ENCODE data around the gene CAPN7.

Gene CAPN7

GRCh38 chr3:15220661-15221060 lies 14.6 kb downstream of the CAPN7 start:
- no peak for DNase-seq (ENCODE audit: low read depth)
- no peak for TF ChIP-seq MYC (IDR thresholded peaks at IDR 0.05; ENCODE audit: low read depth, low read length)
- TF ChIP-seq POLR2A (IDR thresholded peaks at IDR 0.05; ENCODE audit: extremely low read depth, insufficient read length) = no peak
- no peak for TF ChIP-seq CTCF (IDR thresholded peaks at IDR 0.05; ENCODE audit: low read depth, low read length)
- TF ChIP-seq, protein P1, sequence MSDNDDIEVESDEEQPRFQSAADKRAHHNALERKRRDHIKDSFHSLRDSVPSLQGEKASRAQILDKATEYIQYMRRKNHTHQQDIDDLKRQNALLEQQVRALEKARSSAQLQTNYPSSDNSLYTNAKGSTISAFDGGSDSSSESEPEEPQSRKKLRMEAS (IDR thresholded peaks at IDR 0.05; ENCODE audit: low read depth, low read length) = no peak
- no peak overlapping the region for H3K4me3 ChIP-seq (ENCODE audit: low read depth, low read length)

GRCh38 chr3:15221574-15222217 lies 15.7 kb downstream of the CAPN7 start:
- DNase-seq (ENCODE audit: low read depth) = no peak

GRCh38 chr3:15223685-15224572 lies 17.9 kb downstream of the CAPN7 start:
- TF ChIP-seq, protein P1 (IDR thresholded peaks at IDR 0.05; ENCODE audit: low read depth, low read length) = no peak
- no peak overlapping the region for H3K4me3 ChIP-seq (ENCODE audit: low read depth, low read length)
- DNase-seq (ENCODE audit: low read depth) = no peak

More at GRCh38 chr3:15221574-15222217, 15.7 kb downstream of the CAPN7 start:
- H3K4me3 ChIP-seq (ENCODE audit: low read depth, low read length) = no peak overlapping the region
- TF ChIP-seq, protein P1 (IDR thresholded peaks at IDR 0.05; ENCODE audit: low read depth, low read length) = no peak
- TF ChIP-seq MYC (IDR thresholded peaks at IDR 0.05; ENCODE audit: low read depth, low read length) = no peak
- TF ChIP-seq CTCF (IDR thresholded peaks at IDR 0.05; ENCODE audit: low read depth, low read length) = no peak
- TF ChIP-seq POLR2A (IDR thresholded peaks at IDR 0.05; ENCODE audit: extremely low read depth, insufficient read length) = no peak

- no peak for DNase-seq (ENCODE audit: low read depth)
- no peak overlapping the region for H3K4me3 ChIP-seq (ENCODE audit: low read depth, low read length)
- TF ChIP-seq CTCF (IDR thresholded peaks at IDR 0.05; ENCODE audit: low read depth, low read length) = no peak
- no peak for TF ChIP-seq MYC (IDR thresholded peaks at IDR 0.05; ENCODE audit: low read depth, low read length)
Observed at GRCh38 chr3:15228147-15228546, 22.1 kb downstream of the CAPN7 start.

- TF ChIP-seq, protein P1 (IDR thresholded peaks at IDR 0.05; ENCODE audit: low read depth, low read length) = no peak
- TF ChIP-seq POLR2A (IDR thresholded peaks at IDR 0.05; ENCODE audit: extremely low read depth, insufficient read length) (no peak), MYC (IDR thresholded peaks at IDR 0.05; ENCODE audit: low read depth, low read length) (no peak), CTCF (IDR thresholded peaks at IDR 0.05; ENCODE audit: low read depth, low read length) (no peak)
- DNase-seq (ENCODE audit: low read depth) = no peak
- H3K4me3 ChIP-seq (ENCODE audit: low read depth, low read length) = no peak overlapping the region
Observed at GRCh38 chr3:15229262-15229661, 23.2 kb downstream of the CAPN7 start.

DNA sequence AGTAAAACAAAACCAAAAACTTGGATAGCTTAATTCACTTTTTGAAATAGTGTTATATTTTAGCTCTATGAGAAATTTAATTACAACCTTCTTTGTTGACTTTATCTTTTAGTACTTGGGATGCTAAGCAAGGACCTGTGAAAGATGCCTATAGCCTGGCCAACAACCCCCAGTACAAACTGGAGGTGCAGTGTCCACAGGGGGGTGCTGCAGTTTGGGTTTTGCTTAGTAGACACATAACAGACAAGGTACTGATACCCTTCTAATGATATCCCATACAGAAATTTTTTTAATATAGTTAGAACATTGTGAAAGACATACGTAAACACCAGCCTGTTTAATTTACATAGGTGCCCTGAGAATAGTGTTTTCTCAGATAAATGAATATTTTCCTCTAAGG lies 35.3 kb downstream of the CAPN7 start:
- peak; percentile 53 for TF ChIP-seq CTCF (IDR thresholded peaks at IDR 0.05; ENCODE audit: low read depth, low read length)
- no peak for TF ChIP-seq MYC (IDR thresholded peaks at IDR 0.05; ENCODE audit: low read depth, low read length)
- TF ChIP-seq, protein P1 (IDR thresholded peaks at IDR 0.05; ENCODE audit: low read depth, low read length) = no peak
- no peak overlapping the region for H3K4me3 ChIP-seq (ENCODE audit: low read depth, low read length)
- peak; percentile 56 for DNase-seq (ENCODE audit: low read depth)

Data from NB4 (cell line).